Astrocyte of the spinal cord (primary cell): Measurements from ENCODE around the gene MSLN.

Source experiments
- DNase-seq: peaks from one replicate; pipeline ENCODE4 v3.0.0; 2011; ENCODE audit warnings: low read depth, low spot score
- H3K4me3 ChIP-seq: 2 replicates; pipeline ENCODE4 v1.5.1; 2011; ENCODE audit warnings: low read depth, mild to moderate bottlenecking, low read length, moderate library complexity
- CTCF ChIP-seq: IDR thresholded peaks from 2 replicates; pipeline ENCODE4 v1.5.1; 2012; ENCODE audit warnings: low read depth, mild to moderate bottlenecking, low read length, inconsistent platforms
- in situ Hi-C: cut with HindIII; loops from 2 replicates; pipeline ENCODE4 v1.10.0; 2017; ENCODE audit warnings: low sequenced_read_pairs

MSLN gene

GRCh38 chr16:715477-716199 is 44.9 kb upstream of the MSLN start:
- no peak for TF ChIP-seq CTCF
- in situ Hi-C loops: no loop called here
- no peak for DNase-seq
- H3K4me3 ChIP-seq: peak overlapping the region; percentile 47

GRCh38 chr16:716200-716568 is 44.4 kb upstream of the MSLN start:
- no peak for TF ChIP-seq CTCF
- peak overlapping the region; percentile 47 for H3K4me3 ChIP-seq
- in situ Hi-C loops: no loop called here
- peak; percentile 77 for DNase-seq

GRCh38 chr16:716768-717325 is 43.7 kb upstream of the MSLN start:
- in situ Hi-C loops: no loop called here
- no peak for DNase-seq
- peak overlapping the region; percentile 47 for H3K4me3 ChIP-seq
- TF ChIP-seq CTCF: no peak

GRCh38 chr16:717450-718245 is 42.9 kb upstream of the MSLN start:
- no peak for TF ChIP-seq CTCF
- no peak for DNase-seq
- in situ Hi-C loops: no loop called here
- H3K4me3 ChIP-seq: no peak overlapping the region

- in situ Hi-C loops: no loop called here
- no peak for TF ChIP-seq CTCF
Measured at GRCh38 chr16:718389-718788, 42.1 kb upstream of the MSLN start.

GRCh38 chr16:718922-719321 is 41.6 kb upstream of the MSLN start:
- no peak for DNase-seq
- H3K4me3 ChIP-seq: no peak overlapping the region
- TF ChIP-seq CTCF: no peak
- in situ Hi-C loops: no loop called here

More at GRCh38 chr16:718389-718788, 42.1 kb upstream of the MSLN start:
- DNase-seq: no peak
- H3K4me3 ChIP-seq: no peak overlapping the region
